MM.1S (cell line): ENCODE results near the gene SMIM22.
A peak's percentile ranks its signal among the peaks of the same experiment; 100 is the strongest.

ENCODE experiments used
- DNase-seq: peaks from one replicate; pipeline ENCODE4 v3.0.0-alpha.2; 2015
- H2AFZ ChIP-seq: fragments of 300-600 bp; sonication (generic); 2 replicates; pipeline ENCODE4 v1.6.0; 2016; ENCODE audit warnings: antibody characterized with exemption, low read length
- H3F3A ChIP-seq: fragments of 300-600 bp; sonication (generic); 2 replicates; pipeline ENCODE4 v1.6.1; 2016; ENCODE audit warnings: mild to moderate bottlenecking, antibody characterized with exemption, low read length, moderate library complexity, mixed read lengths; ENCODE audit not compliant: insufficient read depth
- H3K27ac ChIP-seq: fragments of 300-600 bp; sonication (generic); 2 replicates; pipeline ENCODE4 v1.5.1; 2016; ENCODE audit warnings: mild to moderate bottlenecking, low read length
- H3K27me3 ChIP-seq: fragments of 300-600 bp; sonication (generic); replicated peaks from 2 replicates; pipeline ENCODE4 v1.6.0; 2016; ENCODE audit warnings: low read length; ENCODE audit not compliant: insufficient read depth
- H3K36me3 ChIP-seq: fragments of 300-600 bp; sonication (generic); replicated peaks from 2 replicates; pipeline ENCODE4 v1.6.1; 2016; ENCODE audit warnings: mild to moderate bottlenecking, low read length, mixed read lengths; ENCODE audit not compliant: insufficient read depth
- H3K4me1 ChIP-seq: fragments of 300-600 bp; sonication (generic); 2 replicates; pipeline ENCODE4 v1.6.1; 2016; ENCODE audit warnings: low read length, mixed read lengths
- H3K4me2 ChIP-seq: fragments of 300-600 bp; sonication (generic); 2 replicates; pipeline ENCODE4 v1.6.0; 2016; ENCODE audit warnings: low read depth, low read length
- H3K4me3 ChIP-seq: fragments of 300-600 bp; sonication (generic); 2 replicates; pipeline ENCODE4 v1.5.1; 2016; ENCODE audit warnings: low read length, mixed read lengths
- H3K79me2 ChIP-seq: fragments of 300-600 bp; sonication (generic); 2 replicates; pipeline ENCODE4 v1.6.1; 2016; ENCODE audit warnings: mixed run types, low read length, mixed read lengths
- H3K9ac ChIP-seq: fragments of 300-600 bp; sonication (generic); 2 replicates; pipeline ENCODE4 v1.6.1; 2016; ENCODE audit warnings: low read length, mixed read lengths
- H3K9me2 ChIP-seq: fragments of 300-600 bp; sonication (generic); replicated peaks from 2 replicates; pipeline ENCODE4 v1.6.1; 2016; ENCODE audit warnings: mild to moderate bottlenecking, low read length, mixed read lengths; ENCODE audit not compliant: insufficient read depth
- H3K9me3 ChIP-seq: fragments of 300-600 bp; sonication (generic); replicated peaks from 2 replicates; pipeline ENCODE4 v1.6.1; 2016; ENCODE audit warnings: mild to moderate bottlenecking, low read length, mixed read lengths; ENCODE audit not compliant: insufficient read depth
- H4K20me1 ChIP-seq: fragments of 300-600 bp; sonication (generic); 2 replicates; pipeline ENCODE4 v1.6.1; 2016; ENCODE audit warnings: mild to moderate bottlenecking, low read length, moderate library complexity, mixed read lengths; ENCODE audit not compliant: insufficient read depth
- EZH2 ChIP-seq: fragments of 300-600 bp; sonication (generic); optimal IDR thresholded peaks from 2 replicates; pipeline ENCODE3; 2017; ENCODE audit warnings: low read depth, mild to moderate bottlenecking, antibody characterized with exemption, low read length, mixed read lengths
- EZH2phosphoT487 ChIP-seq: fragments of 300-600 bp; sonication (generic); IDR thresholded peaks from 2 replicates; pipeline ENCODE4 v1.6.1; 2018; ENCODE audit warnings: antibody characterized with exemption, low read length
- TF ChIP-seq, protein P1 (sequence below): fragments of 300-600 bp; sonication (generic); IDR thresholded peaks from 2 replicates; pipeline ENCODE4 v1.5.1; 2016; ENCODE audit warnings: antibody characterized with exemption, low read length, mixed read lengths

SMIM22 gene, protein sequence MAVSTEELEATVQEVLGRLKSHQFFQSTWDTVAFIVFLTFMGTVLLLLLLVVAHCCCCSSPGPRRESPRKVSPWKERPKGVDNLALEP

DNA sequence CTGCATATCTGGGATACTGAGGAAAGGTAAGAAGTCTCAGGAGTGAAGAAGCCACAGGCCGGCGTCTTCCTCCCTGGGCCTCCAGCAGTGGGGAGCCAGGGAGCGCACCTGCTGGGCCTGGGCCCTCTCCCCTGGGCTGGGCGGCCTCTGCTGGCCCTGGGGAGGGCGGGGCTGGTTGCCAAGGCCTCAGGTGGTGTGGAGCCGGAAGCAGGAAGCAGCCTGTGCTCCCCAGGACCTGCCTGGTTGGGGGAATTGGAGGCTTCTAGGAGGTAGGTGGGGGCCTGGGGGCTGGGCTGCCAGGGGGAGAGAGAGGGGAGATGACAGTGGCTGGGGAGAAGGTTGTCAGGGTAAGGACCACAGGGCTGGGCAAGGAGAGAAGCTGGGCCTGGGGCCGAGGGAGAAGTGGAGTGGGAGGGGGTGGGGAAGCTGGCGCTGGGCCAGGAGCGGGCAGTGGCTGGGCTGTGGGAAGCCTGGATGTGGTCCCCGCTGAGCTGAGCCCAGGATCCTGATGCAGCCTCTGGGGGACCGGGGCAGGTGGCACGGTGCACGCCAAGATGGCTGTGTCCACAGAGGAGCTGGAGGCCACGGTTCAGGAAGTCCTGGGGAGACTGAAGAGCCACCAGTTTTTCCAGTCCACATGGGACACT is at the start of gene SMIM22:
TSS of gene SMIM22 (plus strand) at position 189 of the 647 bp plus-strand sequence. CDS start at position 555, 366 bp downstream.
- no peak within 1 kb of the TSS for H3K9ac ChIP-seq
- no peaks in the 10 kb centered on the region for H3K27me3 ChIP-seq
- no peaks in the 10 kb centered on the region for H3K36me3 ChIP-seq
- H3K27ac ChIP-seq, result no peak within 1 kb of the TSS
- H3K79me2 ChIP-seq, result no peaks in the 10 kb centered on the region
- H4K20me1 ChIP-seq, result no peaks in the 10 kb centered on the region
- no peak within 1 kb of the TSS for H3K4me2 ChIP-seq
- no peak for DNase-seq
- TF ChIP-seq EZH2, result no peak
- no peak for TF ChIP-seq EZH2phosphoT487
- TF ChIP-seq, protein P1, sequence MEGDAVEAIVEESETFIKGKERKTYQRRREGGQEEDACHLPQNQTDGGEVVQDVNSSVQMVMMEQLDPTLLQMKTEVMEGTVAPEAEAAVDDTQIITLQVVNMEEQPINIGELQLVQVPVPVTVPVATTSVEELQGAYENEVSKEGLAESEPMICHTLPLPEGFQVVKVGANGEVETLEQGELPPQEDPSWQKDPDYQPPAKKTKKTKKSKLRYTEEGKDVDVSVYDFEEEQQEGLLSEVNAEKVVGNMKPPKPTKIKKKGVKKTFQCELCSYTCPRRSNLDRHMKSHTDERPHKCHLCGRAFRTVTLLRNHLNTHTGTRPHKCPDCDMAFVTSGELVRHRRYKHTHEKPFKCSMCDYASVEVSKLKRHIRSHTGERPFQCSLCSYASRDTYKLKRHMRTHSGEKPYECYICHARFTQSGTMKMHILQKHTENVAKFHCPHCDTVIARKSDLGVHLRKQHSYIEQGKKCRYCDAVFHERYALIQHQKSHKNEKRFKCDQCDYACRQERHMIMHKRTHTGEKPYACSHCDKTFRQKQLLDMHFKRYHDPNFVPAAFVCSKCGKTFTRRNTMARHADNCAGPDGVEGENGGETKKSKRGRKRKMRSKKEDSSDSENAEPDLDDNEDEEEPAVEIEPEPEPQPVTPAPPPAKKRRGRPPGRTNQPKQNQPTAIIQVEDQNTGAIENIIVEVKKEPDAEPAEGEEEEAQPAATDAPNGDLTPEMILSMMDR, result no peak
- H3K9me3 ChIP-seq, result no peaks in the 10 kb centered on the region
- H3K4me3 ChIP-seq, result no peak within 1 kb of the TSS
- H3F3A ChIP-seq, result no peaks in the 10 kb centered on the region
- H2AFZ ChIP-seq, result no peak within 1 kb of the TSS
- no peaks in the 10 kb centered on the region for H3K4me1 ChIP-seq
- no peaks in the 10 kb centered on the region for H3K9me2 ChIP-seq

- no peaks in the 10 kb centered on the region for H3K79me2 ChIP-seq
- no peaks in the 10 kb centered on the region for H4K20me1 ChIP-seq
- DNase-seq, result no peak
- H3K4me3 ChIP-seq, result no peak overlapping the region
- H2AFZ ChIP-seq, result no peak overlapping the region
- peaks cover 15% of the 10 kb centered on the region; the same call in 1 of the 2 replicates for H3F3A ChIP-seq
- H3K27ac ChIP-seq, result no peak overlapping the region
- no peak overlapping the region for H3K4me2 ChIP-seq
- no peak for TF ChIP-seq EZH2phosphoT487
- no peak for TF ChIP-seq EZH2
- TF ChIP-seq, protein P1, result no peak
- H3K9ac ChIP-seq, result no peak overlapping the region
- H3K4me1 ChIP-seq, result peaks cover 16% of the 10 kb centered on the region
- H3K9me2 ChIP-seq, result no peaks in the 10 kb centered on the region
- no peaks in the 10 kb centered on the region for H3K9me3 ChIP-seq
- no peaks in the 10 kb centered on the region for H3K27me3 ChIP-seq
- H3K36me3 ChIP-seq, result no peaks in the 10 kb centered on the region
These were observed 49.0 kb upstream of the SMIM22 start for GRCh38 chr16:4746215-4746614.

GRCh38 chr16:4746991-4747574 is 48.1 kb upstream of the SMIM22 start:
- Histone ChIP-seq H3K4me2 (peak overlapping the region; percentile 95; the same call in 1 of the 2 replicates), H3K79me2 (no peaks in the 10 kb centered on the region), H3K36me3 (no peaks in the 10 kb centered on the region), H3F3A (peaks cover 15% of the 10 kb centered on the region; the same call in 1 of the 2 replicates), H3K27me3 (no peaks in the 10 kb centered on the region), H3K9me3 (no peaks in the 10 kb centered on the region), H3K27ac (peak overlapping the region; percentile 75; the same call in 1 of the 2 replicates), H3K9ac (peak overlapping the region; percentile 55; the same call in 1 of the 2 replicates), H3K4me3 (no peak overlapping the region), H2AFZ (peak overlapping the region; percentile 67), H3K9me2 (no peaks in the 10 kb centered on the region), H4K20me1 (no peaks in the 10 kb centered on the region), H3K4me1 (peaks cover 16% of the 10 kb centered on the region)
- TF ChIP-seq EZH2, result no peak
- no peak for TF ChIP-seq EZH2phosphoT487
- TF ChIP-seq, protein P1, result no peak
- DNase-seq, result no peak
